GM21515 (cell line): Measurements from ENCODE around the gene C2orf49.
A peak's percentile ranks its signal among the peaks of the same experiment; 100 is the strongest.

Experiments
- ATAC-seq: cut with Tn5 transposase; IDR thresholded peaks from one replicate; pipeline ENCODE4 v1.9.1; 2021; ENCODE audit not compliant: unreplicated experiment

C2orf49 gene

DNA sequence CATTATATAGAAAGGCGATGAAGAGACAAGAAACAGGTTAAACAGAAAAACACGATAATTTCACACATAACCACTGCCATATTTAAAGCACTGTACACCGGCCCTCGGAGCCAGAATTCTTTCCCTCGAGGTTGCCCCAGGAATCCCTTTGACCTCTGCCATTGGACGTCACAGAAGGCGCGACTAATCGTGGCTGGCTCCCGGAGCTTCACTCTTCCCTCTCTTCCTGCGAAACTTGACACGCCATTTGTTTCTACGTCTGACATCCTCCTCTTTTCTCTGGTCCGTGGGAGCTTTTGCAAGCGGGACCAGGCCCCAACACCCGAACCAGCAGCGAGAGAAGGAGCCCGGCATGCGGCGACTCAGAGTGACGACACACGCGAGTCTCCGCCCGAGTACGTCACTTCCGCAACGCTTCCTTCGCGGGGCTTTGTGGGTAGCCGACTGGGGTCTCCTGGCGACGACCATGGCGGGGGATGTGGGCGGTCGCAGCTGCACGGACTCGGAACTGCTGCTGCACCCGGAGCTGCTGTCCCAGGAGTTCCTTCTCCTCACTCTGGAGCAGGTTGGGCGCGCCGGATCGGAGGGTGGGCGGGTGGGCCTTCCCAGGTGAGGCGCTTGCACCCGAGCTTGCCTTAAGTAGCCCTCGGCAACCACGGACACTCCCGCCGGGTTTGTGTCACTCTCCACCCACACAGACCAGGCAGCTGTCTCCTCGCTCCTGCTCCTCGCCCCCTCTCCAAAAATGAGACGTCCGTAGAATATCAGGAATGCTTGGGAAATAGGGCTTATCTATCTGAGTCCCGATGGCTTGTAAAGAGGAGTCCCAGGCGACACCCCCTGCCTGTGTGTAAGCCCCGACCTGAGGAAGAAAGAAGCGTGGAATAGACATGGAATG lies at the start of gene C2orf49:
TSS of gene C2orf49 (plus strand) at position 419 of the 898 bp plus-strand sequence. CDS start at position 467, 48 bp downstream.
- ATAC-seq = peak; percentile 89

DNA sequence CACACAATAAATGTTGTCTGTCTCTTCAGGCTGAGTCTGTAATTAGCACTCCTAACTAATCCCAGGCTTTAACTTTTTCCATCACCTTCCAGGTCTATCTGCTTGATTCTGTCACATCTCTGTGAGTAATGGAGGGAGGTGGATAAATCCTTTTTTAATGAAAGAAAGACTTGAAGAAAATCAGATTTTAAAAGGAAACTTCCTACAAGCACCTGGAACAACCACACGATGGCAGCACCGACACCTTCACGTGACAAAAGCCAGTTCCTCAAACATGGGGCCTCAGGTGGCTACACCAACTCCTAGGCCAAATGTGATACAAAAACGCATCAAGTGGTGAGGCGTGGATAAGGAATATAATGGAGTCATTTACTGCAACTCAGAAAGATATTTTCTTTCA lies 49.6 kb upstream of the C2orf49 start:
- no peak for ATAC-seq

DNA sequence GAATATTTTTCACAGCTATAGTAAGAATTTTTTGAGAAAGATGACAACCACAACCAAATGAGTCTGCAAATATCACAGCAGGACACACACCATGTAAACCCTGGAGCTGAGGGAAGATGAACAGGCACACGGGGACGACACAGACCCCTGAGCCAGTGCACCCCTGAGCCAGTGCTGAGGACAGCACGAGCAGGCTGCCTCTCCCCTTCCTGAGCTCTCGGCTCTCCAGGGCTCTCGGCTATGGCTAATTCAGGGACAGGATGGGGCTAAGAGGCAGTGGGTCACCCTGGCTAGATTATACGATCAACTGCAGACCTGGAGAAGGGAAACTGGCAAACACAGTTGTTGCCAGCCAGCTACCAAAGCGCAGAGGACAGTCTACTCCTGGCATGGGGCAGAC lies 49.2 kb upstream of the C2orf49 start:
- ATAC-seq = no peak

DNA sequence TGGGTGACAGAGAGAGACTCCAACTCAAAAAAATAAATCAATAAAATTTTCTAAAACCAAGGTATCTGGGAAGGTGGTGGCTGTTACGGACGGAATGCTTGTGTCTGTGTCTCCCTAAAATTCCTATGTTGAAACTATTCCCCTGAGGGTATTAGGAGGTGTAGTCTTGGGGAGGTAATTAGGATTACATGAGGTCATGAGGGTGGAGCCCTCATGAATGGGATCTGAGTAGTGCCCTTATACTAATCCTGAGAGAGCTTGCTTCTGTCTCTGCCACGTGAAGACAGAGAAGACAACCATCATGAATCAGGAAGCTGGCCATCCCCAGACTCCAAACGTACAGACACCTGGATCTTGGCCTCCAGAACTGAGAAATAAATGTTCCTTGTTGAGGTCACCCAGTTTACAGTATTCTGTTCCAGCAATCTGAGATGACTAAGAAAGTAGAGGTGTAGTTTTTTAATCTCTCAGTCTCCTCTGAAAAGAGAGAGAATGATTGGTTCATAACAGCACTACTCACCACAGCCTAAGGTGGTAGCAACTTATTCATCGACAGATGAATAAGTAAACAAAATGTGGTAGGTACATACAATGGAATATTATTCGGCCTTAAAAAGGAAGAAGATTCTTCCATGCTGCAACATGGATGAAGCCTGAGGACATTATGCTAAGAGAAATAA lies 46.2 kb upstream of the C2orf49 start:
- no peak for ATAC-seq

DNA sequence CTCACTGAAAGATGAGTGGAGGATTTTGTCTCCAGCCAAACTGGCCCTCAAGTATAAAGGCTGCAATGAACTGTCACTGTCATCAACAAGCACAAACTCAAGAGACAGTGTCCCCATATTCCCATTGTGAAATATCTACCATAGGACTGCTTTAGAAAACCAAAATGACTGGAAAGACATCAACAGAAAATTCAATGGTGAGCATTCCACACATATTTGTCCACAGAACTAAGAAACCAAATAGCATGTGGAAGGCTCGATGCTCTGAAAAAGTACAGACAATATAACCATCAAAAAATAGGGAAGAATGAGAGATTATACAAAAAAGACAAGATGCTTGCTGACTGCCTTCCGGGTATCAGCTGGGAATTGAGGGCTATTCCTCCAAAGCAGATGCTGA lies 45.4 kb upstream of the C2orf49 start:
- ATAC-seq = no peak

DNA sequence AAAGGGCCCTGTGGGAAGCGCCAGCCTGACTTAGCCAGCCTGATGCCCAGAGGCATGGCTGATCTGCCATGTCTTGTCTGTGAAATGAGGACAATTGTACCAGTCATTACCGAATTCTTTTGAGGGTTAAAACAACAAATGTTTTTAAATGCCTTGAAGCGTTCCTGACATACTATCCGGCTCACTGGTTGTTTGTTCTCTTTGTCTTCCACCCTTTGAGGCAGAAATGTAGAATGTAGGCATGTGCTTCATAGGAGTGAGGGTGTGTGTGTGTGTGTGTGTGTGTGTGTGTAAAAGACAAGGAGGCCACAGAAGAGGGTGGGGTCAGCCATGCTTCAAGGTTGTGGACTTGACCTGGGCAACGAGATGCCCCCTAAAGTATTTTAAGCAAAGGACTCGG lies 43.3 kb upstream of the C2orf49 start:
- no peak for ATAC-seq

DNA sequence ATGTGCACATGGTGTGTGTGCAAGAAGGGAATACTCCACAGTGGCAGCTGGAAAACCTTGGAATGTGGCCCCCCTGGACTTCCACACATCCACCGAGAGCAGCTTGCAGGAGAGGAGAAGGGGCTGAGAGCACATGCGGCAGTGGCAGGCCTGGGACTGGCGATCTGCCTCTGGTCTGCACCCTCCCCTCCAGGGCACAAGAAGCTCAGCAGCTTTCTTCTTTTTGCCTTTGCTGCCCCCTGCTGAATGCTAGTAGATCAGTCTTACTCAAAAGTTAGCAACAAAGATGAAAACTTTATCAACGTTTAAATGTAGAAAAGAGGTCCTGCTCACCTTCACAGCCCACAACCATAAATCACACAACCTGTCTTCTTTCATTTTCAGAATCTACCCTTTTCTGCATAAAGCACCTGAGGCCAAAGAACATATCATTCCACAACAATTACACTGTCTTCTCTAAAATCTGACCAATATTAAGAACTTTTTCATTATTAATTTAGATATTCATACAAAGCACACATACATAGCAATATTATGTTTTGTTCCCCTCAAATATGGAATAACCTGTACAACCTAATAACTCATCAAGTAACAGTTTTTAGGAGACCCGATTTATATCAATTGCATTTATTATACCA lies 42.4 kb upstream of the C2orf49 start:
- no peak for ATAC-seq

DNA sequence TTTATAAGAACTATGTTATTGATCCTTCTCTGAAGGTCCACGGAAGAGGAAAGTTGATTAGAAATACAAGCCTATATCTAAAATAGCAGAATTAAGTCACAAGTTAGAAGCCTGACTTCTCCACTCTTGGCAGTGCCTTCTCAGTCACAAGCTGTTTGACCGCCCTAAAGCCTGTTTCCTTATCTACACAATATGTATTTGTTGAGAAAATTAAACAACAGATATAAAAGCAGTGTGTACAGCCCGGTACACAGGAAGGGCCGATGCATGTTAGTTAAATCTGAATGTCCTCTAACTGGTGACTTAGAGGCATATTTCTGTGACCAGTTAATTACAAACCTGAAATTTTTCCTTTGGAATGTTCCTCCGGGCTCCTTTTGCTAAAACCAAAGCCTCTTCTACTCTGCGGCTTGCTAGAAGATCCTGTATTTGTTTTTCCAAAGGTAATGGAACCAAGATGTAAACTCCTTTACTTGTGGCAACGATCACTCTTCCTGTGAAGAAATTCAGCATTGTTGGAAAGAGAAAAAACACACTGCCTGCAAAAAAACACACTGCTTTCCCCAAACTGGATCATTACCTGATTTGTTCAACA lies 41.2 kb upstream of the C2orf49 start:
- ATAC-seq = no peak

DNA sequence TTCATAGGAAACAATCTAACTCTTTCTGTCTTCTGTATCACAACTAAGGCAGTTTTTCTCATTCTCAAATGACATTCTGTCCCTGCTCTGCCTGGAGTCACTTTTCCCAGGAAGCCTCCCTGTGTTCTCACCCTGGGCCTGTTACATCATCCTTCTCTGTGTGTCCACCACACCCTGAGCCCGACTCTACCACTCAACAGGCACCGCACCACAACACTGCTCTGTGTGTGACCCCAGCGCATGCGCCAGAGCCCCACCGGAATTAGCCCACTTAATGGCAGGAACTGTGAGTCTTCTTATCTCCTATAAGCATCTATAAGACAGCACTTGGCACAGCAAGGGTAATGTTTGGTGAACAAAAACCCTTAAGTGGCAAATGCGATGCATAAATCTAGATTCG lies 40.1 kb upstream of the C2orf49 start:
- no peak for ATAC-seq

DNA sequence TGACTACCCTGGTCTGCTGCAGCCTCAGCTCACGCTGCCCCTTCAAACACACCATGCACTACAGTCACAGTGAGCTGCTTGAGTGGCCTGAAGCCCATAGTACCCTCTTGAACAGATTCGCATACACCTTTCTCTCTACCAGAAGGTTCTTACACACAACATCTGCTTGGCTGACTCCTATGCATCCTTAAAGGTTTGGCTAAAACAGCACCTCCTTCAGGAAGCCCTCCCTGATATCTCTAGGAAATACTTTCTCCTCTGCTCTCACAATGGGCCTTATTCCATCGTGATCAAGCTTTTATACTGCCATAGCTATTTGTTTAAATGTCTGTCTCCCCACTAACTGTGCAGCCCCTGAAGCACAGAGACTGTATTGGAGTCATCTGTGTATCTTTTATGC lies 39.3 kb upstream of the C2orf49 start:
- no peak for ATAC-seq

DNA sequence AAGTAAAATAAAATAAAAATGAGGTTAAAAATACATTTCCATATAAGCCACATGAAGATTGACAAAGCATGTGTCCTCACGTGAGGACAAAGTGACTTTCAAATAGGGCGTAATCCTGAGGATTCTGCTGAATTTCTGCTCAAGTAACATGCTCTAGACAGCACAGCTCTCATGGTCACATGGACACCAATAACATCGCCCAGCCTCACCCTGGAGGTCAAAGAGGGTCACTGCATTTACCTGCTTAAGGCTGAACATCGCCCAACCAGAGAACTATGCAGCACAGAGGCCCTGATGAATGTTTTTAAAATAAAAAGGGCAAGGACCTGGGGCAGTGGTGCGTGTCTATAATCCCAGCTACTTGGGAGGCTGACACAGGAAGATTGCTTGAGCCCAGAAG lies 38.0 kb upstream of the C2orf49 start:
- no peak for ATAC-seq

DNA sequence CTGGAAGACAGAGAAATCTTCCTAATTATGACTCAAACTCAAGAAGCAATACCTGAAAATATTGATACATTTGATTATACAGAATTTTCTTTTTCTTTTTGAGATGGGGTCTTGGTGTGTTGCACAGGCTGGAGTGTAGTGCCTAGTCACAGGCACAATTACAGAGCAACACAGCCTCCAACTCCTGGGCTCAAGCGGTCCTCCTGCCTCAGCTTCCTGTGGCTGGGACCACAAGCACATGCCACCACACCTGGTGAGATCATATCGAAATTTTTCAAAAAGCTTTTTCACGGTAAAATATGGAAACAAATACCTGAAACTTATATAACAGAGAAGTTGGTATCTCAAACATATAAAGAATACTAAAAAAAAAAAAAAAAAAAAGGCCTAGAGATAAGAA lies 35.7 kb upstream of the C2orf49 start:
- ATAC-seq = no peak

DNA sequence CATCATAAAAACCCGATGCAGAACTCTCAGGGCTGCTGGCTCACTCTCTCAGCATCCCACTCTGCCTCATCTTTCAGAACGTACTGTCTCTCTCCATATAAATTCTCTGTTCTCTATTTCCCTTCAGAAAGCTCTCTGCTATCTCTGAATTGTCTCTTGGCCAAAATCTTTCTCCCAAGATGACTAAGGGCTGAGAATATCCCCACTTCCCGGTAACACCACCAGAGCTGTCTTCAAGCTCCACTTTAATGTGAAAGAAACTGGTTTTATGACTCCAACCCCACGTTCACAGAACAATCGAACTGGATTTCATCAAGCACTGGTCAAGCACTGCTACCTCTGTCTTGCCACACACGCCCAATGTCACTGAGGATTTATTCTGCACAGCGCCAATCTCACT lies 30.2 kb upstream of the C2orf49 start:
- no peak for ATAC-seq

DNA sequence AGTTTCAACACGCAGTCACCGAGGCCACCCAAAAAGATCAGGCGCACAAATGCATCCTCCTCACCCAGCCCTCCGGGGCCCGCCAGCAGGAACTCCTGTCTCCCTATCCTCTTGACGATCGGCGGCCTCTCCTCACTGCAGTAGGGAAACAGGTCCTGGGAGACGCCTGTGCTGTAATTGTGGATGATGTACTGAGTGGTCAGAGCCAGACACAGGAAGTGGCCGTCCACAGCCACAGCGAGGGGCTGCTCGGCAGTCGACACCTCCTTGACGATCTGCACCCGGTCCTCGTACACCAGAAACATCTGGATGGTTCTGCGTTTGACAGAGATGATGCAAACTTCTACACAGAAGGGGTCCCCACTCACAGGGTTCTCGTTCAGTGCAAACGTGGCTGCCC lies 29.8 kb upstream of the C2orf49 start:
- no peak for ATAC-seq

DNA sequence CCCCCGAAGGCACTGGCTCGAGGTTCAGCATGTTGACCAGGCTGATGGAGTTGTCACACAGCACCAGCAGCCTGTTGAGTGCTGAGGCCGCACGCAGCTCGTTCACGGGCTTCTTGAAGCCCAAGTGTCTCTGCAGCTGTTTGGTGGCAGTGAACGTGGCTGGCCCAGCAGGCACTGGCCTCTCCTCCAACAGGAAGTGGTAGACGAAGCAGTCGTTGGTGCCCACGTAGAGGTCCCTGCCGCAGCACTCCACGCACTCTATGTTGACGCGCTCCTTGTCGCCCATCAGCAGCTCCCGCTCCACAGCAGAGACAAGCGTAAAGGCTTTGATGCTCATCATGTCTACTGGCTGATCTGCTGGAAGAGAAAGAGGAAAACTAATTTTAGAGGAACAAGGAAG lies 29.4 kb upstream of the C2orf49 start:
- ATAC-seq = no peak

DNA sequence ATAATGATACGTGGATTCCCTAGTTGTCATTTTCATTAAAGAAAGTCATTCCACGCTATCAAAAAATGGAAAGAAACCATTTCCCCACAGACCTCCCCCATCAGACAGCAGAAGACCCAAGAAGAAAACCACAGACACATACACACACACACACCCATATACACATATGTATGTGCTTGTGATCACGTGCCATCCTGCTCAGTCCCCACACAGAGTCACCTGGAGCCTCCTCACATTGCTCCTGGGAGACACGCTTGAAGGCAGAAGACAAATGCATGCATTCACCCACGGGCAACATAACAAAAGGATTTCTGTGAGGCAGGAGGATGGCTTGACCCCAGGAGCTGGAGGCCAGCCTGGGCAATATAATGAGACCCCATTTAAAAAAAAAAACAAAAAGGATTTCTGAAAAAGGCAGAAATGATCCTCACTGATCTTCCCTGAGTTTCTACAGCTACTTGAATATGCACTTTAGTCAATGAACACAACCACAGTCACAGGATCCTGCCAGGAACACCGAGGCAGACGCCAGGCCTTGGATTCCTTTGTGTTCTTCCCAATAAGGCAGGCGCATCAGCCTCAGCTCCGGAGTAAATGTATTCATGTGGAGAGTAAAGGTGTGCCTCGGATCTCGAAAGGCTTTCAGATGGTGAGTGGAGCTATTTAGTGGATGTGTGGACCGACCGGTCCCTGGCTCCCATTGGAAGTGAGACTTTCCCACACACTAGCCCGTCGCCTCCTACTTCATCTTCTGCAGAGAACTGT lies 28.8 kb upstream of the C2orf49 start:
- ATAC-seq = no peak

DNA sequence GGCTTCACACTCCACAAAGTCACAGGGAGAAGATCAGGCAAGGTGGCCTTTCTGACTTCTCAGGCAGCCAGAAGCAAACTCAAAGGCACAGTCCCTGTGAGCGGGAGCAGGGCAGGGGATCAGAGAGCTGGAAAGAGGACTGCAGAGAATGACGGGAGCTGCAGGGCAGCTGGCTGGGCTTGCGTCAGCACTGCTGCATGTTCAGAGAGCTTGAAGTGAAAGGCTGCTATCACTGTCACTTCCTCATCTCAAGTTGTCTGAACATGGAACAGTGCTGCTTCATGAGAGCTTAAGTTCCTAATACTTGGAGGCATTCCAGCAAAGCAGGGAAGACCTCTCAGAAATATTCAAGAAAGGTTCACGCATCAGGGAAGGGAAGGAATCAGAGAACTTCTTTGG lies 28.2 kb upstream of the C2orf49 start:
- no peak for ATAC-seq

DNA sequence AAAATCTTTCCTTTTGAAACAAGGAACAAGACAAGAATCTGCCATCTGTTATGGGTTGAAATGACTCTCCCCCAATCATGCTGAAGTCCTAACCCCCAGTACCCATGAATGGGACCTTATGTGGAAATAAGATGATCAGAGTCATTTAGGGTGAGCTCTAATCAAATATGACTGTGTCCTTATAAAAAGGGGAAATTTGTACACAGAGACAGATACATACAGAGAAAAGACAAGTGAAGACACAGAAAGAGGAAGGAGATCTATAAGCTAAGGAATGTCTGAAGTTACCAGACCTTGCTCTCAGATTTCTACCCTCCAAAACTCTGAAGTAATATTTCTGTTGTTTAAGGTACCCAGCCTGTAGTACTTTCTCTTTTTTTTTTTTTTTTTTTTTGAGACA lies 23.5 kb upstream of the C2orf49 start:
- ATAC-seq = peak; percentile 41

DNA sequence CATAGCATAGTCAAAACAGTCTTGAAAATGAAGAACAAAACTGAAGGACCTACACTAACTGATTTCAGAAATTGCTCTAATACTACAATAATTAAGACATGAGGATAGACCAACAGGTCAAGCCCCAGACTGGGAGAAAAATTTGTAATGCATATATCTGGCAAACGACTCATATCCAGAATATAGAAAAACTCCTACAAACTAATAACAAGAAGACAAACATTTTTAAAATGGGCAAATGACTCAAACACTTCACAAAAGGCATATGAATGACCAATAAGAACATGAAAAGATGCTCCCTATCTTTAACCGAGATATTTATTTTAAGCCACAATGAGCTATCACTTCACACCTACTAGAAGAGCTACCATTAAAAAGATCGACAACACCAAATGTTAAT lies 22.0 kb upstream of the C2orf49 start:
- ATAC-seq = peak; percentile 54

DNA sequence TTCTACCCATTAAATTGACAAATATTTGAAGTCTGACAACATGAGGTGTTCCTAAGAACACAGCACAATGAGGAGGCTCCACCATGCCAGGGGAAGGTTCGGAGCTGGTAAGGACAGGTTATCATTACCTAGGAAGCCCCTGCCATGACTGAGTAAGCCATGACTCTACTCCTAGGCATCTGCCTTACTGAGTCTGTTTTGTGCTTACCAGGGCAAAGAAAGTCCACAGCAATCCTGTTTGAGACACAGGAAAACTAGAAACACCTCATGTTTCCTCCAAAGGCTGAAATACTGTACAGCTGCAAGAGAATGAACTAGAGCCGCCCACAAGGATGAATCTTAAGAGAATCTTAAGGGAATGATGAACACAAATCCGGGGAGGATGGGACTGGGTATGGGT lies 19.4 kb upstream of the C2orf49 start:
- ATAC-seq = no peak
